GM18951 (cell line): ENCODE measurements around the gene BCAP31.
"Not testable (repeated sequence)": the region's sequence is repeated elsewhere in the genome, so short reads cannot be mapped to it uniquely, and the experiment has no call there.

Experiments
- POLR2A ChIP-seq: IDR thresholded peaks from 4 replicates; pipeline ENCODE4 v1.6.1; 2011; ENCODE audit warnings: mild to moderate bottlenecking; ENCODE audit not compliant: insufficient read length, insufficient read depth; ENCODE audit errors: extremely low read depth
- in situ Hi-C: fragments of 300-500 bp; cut with MboI; formaldehyde crosslinking; loops from one replicate; pipeline ENCODE4 v1.12.0; 2022; ENCODE audit warnings: low sequenced_read_pairs, mixed read lengths, inconsistent platforms; ENCODE audit not compliant: unreplicated experiment

Gene BCAP31

DNA sequence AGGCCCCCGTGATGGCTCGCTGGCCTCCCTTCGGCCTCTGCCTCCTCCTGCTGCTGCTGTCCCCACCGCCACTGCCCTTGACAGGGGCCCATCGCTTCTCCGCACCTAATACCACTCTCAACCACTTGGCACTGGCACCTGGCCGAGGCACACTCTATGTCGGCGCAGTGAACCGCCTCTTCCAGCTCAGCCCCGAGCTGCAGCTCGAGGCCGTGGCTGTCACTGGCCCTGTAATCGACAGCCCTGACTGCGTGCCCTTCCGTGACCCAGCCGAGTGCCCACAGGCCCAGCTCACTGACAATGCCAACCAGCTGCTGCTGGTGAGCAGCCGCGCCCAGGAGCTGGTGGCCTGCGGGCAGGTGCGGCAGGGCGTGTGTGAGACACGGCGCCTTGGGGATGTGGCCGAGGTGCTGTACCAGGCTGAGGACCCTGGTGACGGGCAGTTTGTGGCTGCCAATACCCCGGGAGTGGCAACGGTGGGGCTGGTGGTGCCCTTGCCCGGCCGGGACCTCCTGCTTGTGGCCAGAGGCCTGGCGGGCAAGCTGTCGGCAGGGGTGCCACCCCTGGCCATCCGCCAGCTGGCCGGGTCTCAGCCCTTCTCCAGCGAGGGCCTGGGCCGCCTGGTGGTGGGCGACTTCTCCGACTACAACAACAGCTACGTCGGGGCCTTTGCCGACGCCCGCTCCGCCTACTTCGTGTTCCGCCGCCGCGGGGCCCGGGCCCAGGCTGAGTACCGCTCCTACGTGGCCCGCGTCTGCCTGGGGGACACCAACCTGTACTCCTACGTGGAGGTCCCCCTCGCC lies 42.9 kb upstream of the BCAP31 start:
- in situ Hi-C loops: no loop called here
- TF ChIP-seq POLR2A: no peak

DNA sequence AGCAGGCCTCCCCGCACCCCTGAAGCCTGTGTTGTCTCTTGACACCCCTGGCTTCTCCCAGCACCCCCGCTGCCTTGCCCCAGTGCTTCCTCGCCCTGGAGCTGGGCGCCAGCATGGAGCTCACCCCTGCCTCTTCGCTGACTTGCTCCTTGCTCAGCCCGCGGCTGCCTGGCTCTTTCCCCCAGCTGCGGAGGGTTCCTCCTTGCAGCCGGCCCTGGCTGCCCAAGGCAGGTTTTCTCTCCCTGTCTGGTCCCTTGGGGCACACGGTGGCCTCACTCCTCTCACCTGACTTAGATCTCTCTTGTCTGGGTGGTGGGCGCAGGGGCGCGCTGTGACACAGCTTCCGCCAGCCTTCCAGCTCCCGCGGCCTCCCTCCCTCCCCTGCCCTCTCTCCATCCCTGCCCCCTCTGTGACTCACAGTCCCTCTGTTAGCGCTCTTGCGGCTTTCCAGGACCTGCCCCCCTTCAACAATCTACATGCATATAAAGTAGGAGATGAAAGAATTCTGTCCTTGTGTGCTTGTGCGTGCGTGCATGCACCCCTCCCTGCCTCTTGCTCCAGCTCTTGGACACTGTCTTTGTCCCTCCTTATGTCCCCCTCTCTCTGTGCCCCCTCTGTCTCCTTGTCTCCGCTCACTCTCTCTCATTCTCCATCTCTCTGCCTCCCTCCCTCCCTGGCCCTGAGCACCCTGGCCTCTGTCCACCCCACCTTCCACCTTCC lies 42.1 kb upstream of the BCAP31 start:
- no peak for TF ChIP-seq POLR2A
- in situ Hi-C loops: no loop called here

DNA sequence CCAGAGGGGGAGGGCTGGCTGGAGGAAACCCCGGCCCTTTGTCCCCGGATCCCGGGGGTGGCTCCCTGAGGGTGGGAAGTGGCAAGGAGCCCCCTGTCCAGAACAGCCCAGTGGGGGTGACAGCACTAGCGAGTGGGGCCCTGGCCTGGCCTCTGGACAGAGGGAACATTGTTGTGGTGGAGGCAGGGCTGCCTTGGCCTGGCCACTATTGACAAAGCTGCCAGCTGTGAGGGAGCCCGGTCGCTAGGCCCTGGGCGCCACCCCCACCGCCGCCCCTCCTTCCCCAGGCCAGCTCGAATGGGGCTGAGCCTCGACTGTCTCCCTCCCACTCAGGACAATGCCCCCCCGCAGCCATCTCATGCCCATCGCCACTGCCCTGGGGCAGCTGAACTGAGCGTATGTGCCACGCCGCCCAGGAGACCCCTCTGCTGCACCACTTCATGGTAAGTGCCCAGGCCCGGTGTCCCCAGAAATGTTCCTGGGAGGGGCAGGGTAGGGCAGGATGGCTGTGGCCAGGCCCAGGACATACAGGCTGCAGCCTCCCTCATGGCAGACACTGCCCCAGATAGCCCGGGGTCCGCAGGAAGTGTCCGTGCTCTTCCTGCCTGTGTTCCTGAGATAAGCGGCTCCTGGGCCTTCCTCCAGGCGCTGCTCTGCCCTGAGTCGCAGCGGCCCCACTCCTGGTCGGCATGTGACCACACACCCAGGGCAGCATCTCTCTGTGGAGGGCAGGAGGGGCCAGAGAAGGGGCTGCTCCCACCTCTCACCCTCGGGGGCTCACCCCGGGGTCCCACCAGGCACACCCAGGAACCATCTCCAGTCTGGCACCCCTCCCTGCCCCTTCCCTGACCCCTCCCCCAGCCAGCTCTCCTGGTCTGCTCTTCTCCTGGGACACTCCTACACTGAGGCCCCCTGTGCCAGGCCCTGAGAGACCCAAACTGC lies 41.2 kb upstream of the BCAP31 start:
- TF ChIP-seq POLR2A: no peak
- in situ Hi-C loops: no loop called here

DNA sequence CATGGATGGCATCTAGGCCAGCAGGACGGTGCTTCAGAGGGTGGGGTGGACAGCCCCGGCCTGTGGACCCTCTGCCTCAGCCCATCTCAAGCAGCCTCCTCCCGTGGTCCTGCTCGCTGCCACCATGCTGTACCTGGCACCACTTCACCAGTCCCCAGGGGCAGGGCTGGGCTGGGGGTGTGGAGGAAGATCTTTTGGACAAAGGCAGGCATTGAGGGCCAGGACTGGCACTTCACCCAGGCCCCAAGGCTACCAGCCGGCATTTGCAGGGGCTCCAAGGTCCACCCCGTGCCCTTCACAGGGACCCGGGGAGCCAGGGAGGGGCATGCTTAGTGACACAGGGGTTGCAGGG lies 40.6 kb upstream of the BCAP31 start:
- in situ Hi-C loops: no loop called here
- TF ChIP-seq POLR2A: no peak

DNA sequence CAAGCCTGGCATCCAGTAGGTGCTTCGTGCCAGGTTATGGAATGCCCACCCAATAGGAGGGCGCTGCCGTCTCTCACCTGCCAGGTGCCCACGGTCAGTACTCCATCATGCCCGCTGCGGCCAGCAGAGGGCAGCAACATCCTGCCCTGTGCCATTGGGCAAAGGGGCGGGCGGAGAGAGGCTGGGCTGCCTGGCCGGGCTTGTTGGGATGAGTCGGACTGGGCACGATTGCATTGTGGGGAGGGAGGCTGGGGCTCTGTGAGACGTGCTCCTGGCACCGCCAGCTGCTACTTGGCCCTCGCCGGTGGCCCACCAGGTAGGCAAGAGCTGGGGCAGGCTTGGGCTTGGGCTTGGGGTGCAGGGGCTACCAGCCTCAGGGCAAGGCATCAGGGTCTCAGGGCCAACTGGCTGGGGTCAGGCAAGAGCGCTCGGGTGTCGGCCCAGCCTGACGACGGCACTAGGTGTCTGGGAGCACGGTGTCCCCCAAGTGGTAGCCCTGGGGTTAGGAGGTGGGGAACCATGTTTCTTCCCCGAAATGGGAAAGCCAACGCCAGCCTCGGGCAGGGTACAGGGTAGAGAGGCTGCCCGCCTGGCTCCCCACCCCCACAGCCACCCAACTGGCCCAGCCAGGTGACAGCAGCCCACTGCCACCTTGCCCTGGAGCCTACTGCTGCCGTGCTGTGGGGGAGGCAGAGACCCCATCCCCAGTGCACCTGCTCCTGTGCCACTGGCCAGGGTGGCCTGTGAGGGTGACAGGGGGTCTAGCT lies 40.0 kb upstream of the BCAP31 start, which contains the start of gene PLXNB3:
PLXNB3 (plus strand) TSS at position 261 of the 767 bp plus-strand sequence. CDS start 1,287 bp downstream, outside the sequence.
- in situ Hi-C loops: no loop called here
- no peak for TF ChIP-seq POLR2A

DNA sequence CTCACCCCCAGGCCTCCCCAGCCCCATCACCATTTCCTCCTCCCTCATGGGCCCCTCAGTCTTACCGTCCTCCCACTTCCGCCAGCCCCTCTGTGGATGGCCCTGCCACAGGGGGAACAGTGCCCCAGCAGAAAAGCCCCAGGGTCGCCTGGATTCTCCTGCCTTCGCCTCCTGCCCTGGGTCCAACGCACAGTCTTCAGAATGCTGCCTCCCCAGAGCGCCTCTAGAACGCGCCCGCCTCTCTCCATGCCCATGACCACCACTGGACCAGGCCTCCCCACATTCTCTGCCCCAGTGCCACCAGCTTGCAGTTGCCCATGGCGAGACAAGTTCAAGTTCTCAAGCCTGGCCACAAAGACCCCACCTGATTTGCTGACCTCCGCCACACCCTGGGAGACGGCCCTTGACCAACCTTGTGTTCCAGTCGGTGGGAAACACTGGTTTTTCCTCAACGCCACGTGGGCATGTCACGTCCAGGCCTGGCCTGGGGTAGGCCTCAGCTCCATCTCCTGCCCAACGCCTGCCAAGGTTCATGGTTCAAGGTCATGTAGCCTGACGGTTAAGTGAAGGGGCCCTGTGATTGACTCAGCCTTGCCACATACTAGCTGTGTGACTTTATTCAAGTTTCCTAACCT lies 39.2 kb upstream of the BCAP31 start:
- in situ Hi-C loops: no loop called here

DNA sequence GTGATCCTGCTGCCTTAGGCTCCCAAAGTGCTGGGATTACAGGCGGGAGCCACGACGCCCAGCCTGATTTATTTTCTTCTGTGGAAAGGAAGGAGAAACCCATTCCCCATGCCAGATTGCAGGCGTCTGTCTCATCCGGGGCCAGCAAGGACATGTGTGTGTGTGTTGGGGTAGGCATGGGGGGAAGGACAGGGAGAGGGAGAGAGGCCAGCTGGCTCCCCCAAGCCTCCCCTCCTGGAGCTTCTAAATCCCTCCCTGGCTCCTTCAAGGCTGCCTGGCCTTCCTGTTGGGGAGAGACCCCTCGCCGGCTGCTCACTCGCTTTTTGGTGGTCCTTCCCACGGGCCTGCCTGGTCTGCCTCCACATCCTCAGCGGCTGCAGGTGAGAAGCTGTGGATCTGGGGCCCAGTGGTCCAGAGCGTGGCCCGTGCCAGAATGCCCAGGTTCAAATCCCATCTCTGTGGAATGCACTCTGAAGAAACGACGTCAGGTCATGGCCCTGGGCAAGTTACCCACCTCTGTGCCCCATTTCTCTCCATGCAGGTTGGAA lies 38.5 kb upstream of the BCAP31 start:
- TF ChIP-seq POLR2A: no peak
- in situ Hi-C loops: no loop called here

More for the DNA sequence above, 39.2 kb upstream of the BCAP31 start:
- TF ChIP-seq POLR2A: no peak

DNA sequence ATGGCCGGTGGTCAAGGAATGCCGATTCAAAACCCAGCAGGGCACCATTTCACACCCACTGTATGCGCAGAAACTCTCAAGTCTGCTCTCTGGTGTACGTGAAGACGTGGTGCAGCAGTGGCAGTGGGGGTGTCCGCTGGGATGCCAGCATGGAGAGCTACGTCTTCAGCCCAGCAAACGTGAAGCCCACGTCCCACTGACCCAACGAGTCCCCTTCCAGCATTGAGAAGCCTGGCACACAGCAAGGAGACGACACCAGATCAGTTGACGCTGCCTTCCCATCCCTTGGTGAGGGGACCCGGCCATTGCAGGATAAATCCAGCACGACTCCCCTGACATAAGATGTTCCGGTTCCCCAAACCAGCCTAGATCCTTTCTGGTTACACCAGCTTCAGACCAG lies 37.7 kb upstream of the BCAP31 start:
- no peak for TF ChIP-seq POLR2A
- in situ Hi-C loops: no loop called here

DNA sequence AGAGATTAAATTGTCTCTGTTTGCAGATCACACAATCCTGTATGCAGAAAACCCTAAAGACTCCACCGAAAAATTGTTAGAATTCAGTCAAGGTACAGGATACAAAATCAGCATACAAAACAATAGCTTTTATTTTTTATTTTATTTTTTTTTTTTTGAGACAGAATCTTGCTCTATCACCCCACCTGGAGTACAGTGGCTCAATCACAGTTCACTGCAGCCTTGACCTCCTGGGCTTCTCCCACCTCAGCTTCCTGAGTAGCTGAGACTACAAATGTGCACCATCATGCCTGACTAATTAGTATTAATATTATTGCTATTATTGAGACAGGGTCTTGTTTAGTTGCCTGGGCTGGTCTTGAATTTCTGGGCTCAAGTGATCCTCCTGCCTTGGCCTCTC lies 30.9 kb upstream of the BCAP31 start:
- in situ Hi-C loops: no loop called here
- TF ChIP-seq POLR2A: no peak

DNA sequence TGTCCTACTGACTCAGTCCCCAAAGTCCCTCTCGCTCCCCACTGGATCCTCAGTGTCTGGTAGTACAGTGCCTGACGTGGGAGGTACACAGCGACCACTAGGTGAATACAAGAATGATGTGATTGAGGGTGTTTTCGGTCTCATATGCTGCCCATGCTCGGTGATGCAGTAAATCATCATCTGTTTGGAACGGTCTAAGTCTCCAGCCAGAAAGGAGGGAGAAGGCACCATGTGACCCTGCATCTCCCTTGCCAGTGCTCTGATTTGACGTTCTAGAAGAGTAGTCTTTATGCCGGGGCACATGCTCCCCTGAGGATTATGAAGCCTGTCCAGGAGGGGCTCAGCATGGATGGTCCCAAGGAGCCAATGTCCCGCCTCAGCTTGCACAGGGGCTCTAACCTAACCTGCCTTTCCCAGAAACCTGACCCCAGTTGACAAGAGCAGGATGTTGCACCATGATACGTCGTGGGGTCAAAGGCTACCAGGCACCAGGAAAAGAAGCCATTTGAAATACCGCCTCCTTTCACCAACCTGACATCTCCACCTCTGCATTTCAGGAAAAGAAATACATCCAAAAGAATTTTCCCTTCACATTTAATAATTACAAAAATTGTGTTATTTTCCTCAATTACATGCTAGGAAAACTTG lies 26.1 kb upstream of the BCAP31 start:
- no peak for TF ChIP-seq POLR2A
- in situ Hi-C loops: no loop called here

DNA sequence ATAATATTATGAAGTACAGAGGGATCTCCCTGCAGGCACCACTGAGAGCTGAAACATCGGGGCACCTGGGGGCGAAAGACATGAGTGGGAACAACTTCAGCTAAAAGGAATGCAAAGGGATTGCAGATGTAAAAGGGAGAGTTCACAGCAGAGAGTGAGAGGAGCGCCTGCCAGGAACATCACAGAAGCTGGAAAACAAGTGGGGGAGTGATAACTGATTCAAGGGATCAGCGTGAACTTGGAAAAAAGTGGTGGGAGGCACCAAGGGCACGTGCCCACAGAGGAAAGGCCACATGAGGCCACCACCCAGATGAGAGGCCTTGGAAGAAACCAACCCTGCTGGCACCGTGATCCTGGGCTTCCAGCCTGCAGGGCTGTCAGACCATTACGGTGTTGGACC lies 24.8 kb upstream of the BCAP31 start:
- in situ Hi-C loops: not testable (repeated sequence)

DNA sequence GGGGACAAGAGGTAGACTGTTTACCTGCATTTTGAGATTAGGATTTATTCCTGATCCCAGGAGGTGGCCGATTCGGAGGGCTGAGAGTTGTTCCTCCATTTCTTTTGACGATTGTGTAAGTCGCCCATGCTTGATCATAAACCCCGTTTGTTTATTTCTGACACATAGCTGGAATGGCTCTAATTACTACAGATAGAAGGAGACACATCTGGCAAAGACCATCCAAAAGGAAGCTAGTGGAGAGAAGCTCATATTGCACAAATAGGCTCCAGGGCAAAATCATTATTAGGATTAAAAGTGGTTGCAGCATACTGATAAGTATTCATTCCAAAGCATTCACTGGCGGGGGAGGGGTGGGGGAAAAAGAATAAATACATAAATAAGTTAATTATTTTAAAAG lies 22.8 kb upstream of the BCAP31 start:
- in situ Hi-C loops: not testable (repeated sequence)
